ENCODE measurements around the gene SAPCD2. TPM values are rescaled to one million over a fixed set of nuclear protein-coding genes. Genes with fewer than 3 reads are reported as not detected.
A peak's percentile ranks its signal among the peaks of the same experiment; 100 is the strongest.

The SAPCD2 gene
- total RNA-seq, 1 experiment from 2014 or later: 29.8 TPM

- H3K9ac ChIP-seq (ENCODE audit: extremely low read depth, insufficient read length, low read length): no peak overlapping the region
Measured at GRCh38 chr9:137012694-137013570, 57.4 kb downstream of the SAPCD2 start.

More at GRCh38 chr9:137012694-137013570, 57.4 kb downstream of the SAPCD2 start:
- H2BK5ac ChIP-seq (ENCODE audit: insufficient read length, low read length): no peak overlapping the region
- Mint-ChIP-seq H3K4me3 (no peak overlapping the region), H3K36me3 (ENCODE audit: insufficient read depth in 1 of 3, low read depth in 3 of 3) (peaks cover 2 to 13% (median 8%) of the 10 kb centered on the region in 3 experiments; a peak in 5 of 7 replicates), H3K27me3 (ENCODE audit: low read depth) (no peaks in the 10 kb centered on the region; the same call in 1 of the 2 replicates), H3K27ac (no peak overlapping the region), H3K4me1 (no peaks in the 10 kb centered on the region), H3K9me3 (no peaks in the 10 kb centered on the region)
- no peak overlapping the region for H3K14ac ChIP-seq (ENCODE audit: insufficient read depth, low read length)
- H3K9me3 ChIP-seq (ENCODE audit: control insufficient read depth, low read depth, low read length): no peaks in the 10 kb centered on the region
- peaks cover 2% of the 10 kb centered on the region for H4K20me1 ChIP-seq (ENCODE audit: control insufficient read depth, insufficient read depth, insufficient read length)
- no peak overlapping the region for H3K4me2 ChIP-seq (ENCODE audit: insufficient read depth, insufficient read length, low read length)
- DNase-seq: peak; percentile 75
- H3K4ac ChIP-seq (ENCODE audit: low read depth, low read length): no peak overlapping the region
- no CpG with 5 or more reads among the region's 67 CpGs for WGBS (ENCODE audit: extremely low coverage, insufficient read length, low lambda C conversion rate)
- H2AK5ac ChIP-seq (ENCODE audit: insufficient read length, low read length): no peak overlapping the region
- H3K79me1 ChIP-seq (ENCODE audit: insufficient read depth, low read depth, low read length, poor library complexity, severe bottlenecking): no peaks in the 10 kb centered on the region
- no peak overlapping the region for H4K8ac ChIP-seq (replicated peaks; ENCODE audit: insufficient read length, low read depth, low read length)
- no peak overlapping the region for H4K91ac ChIP-seq (ENCODE audit: insufficient read length, low read depth, low read length)
- H3K23ac ChIP-seq (ENCODE audit: insufficient read length, low read depth, low read length): no peak overlapping the region
- H2BK120ac ChIP-seq (ENCODE audit: low read depth, low read length, poor library complexity, severe bottlenecking): no peak overlapping the region
- H4K5ac ChIP-seq (ENCODE audit: insufficient read length, low read depth, low read length): no peak overlapping the region
- H3K23me2 ChIP-seq (ENCODE audit: insufficient read length, low read depth, low read length, poor library complexity, severe bottlenecking): no peaks in the 10 kb centered on the region
- no peaks in the 10 kb centered on the region for H3K4me1 ChIP-seq (ENCODE audit: insufficient read depth, low read length)
- no peak overlapping the region for H3K18ac ChIP-seq (ENCODE audit: insufficient read length, low read depth, low read length)
- H2BK15ac ChIP-seq (ENCODE audit: low read depth, low read length): no peak overlapping the region
- H2BK20ac ChIP-seq (ENCODE audit: low read depth, low read length, poor library complexity, severe bottlenecking): no peak overlapping the region
- H3K27me3 ChIP-seq (ENCODE audit: insufficient read depth, low read length): no peaks in the 10 kb centered on the region
- no peak overlapping the region for H2BK12ac ChIP-seq (ENCODE audit: insufficient read length, low read depth, low read length)
- no peak overlapping the region for H3T11ph ChIP-seq (ENCODE audit: low read length)
- H3K79me2 ChIP-seq (ENCODE audit: insufficient read depth, low read length): no peaks in the 10 kb centered on the region
- no peak overlapping the region for H2AFZ ChIP-seq (ENCODE audit: low read length)
- no peak overlapping the region for H3K27ac ChIP-seq (ENCODE audit: insufficient read length, low read depth, low read length)
- TF ChIP-seq CTCF (conservative IDR thresholded peaks at IDR 0.05): no peak
- no peak overlapping the region for H3K56ac ChIP-seq (ENCODE audit: insufficient read length, low read depth, low read length)

Other genes starting within 250 kb of the SAPCD2 start
- 1.8 and 2.3 TPM in 2 replicates for gene AJM1, start 228.1 kb downstream of the SAPCD2 start, total RNA-seq (2021)
- 161 and 175 TPM in 2 replicates for gene PHPT1, start 221.1 kb downstream of the SAPCD2 start, total RNA-seq (2021)
- 6.9 and 9.2 TPM in 2 replicates for gene MAMDC4, start 218.2 kb downstream of the SAPCD2 start, total RNA-seq (2021)
- 318 and 328 TPM in 2 replicates for gene EDF1, start 204.2 kb downstream of the SAPCD2 start, total RNA-seq (2021)
- gene TRAF2, start 184.0 kb downstream of the SAPCD2 start, total RNA-seq (2021): 48.8 and 49.2 TPM in 2 replicates
- 62.2 and 65.0 TPM in 2 replicates for gene FBXW5, start 125.8 kb downstream of the SAPCD2 start, total RNA-seq (2021)
- 0.96 and 1.3 TPM in 2 replicates for gene C8G, start 125.3 kb downstream of the SAPCD2 start, total RNA-seq (2021)
- gene LCN12, start 118.3 kb downstream of the SAPCD2 start, total RNA-seq (2021): 2.1 and 4.5 TPM in 2 replicates
- 3.6 and 4.8 TPM in 2 replicates for gene PTGDS, start 93.1 kb downstream of the SAPCD2 start, total RNA-seq (2021)
- 0.18 and 0.20 TPM in 2 replicates for gene LCNL1, start 87.6 kb downstream of the SAPCD2 start, total RNA-seq (2021)
- gene PAXX, start 78.1 kb downstream of the SAPCD2 start, total RNA-seq (2021): 46.8 and 51.2 TPM in 2 replicates
- gene CLIC3, start 74.0 kb downstream of the SAPCD2 start, total RNA-seq (2021): 0.29 and 0.31 TPM in 2 replicates
- gene ABCA2, start 42.3 kb downstream of the SAPCD2 start, total RNA-seq (2021): 15.2 and 22.4 TPM in 2 replicates
- not detected in 2 replicates for gene FUT7, start 38.5 kb downstream of the SAPCD2 start, total RNA-seq (2021)
- 51.8 and 57.6 TPM in 2 replicates for gene NPDC1, start 24.4 kb downstream of the SAPCD2 start, total RNA-seq (2021)
- 4.0 and 5.1 TPM in 2 replicates for gene ENTPD2, start 16.5 kb downstream of the SAPCD2 start, total RNA-seq (2021)
- 5.6 and 6.6 TPM in 2 replicates for gene UAP1L1, start 7.0 kb upstream of the SAPCD2 start, total RNA-seq (2021)
- gene MAN1B1, start 16.4 kb upstream of the SAPCD2 start, total RNA-seq (2021): 32.7 and 34.9 TPM in 2 replicates
- 27.3 and 29.4 TPM in 2 replicates for gene DPP7, start 44.2 kb upstream of the SAPCD2 start, total RNA-seq (2021)
- 2.0 and 2.9 TPM in 2 replicates for gene GRIN1, start 68.6 kb upstream of the SAPCD2 start, total RNA-seq (2021)
- gene LRRC26, start 99.5 kb upstream of the SAPCD2 start, total RNA-seq (2021): 0.55 and 0.96 TPM in 2 replicates
- gene TMEM210, start 101.5 kb upstream of the SAPCD2 start, total RNA-seq (2021): not detected in 2 replicates
- gene ANAPC2, start 118.0 kb upstream of the SAPCD2 start, total RNA-seq (2021): 54.8 and 54.9 TPM in 2 replicates
- gene SSNA1, start 118.1 kb upstream of the SAPCD2 start, total RNA-seq (2021): 69.2 and 69.4 TPM in 2 replicates
- gene TPRN, start 130.2 kb upstream of the SAPCD2 start, total RNA-seq (2021): 30.7 and 32.0 TPM in 2 replicates
- gene TMEM203, start 135.1 kb upstream of the SAPCD2 start, total RNA-seq (2021): 34.1 and 35.5 TPM in 2 replicates
- gene NDOR1, start 135.1 kb upstream of the SAPCD2 start, total RNA-seq (2021): 44.1 and 45.3 TPM in 2 replicates
- gene RNF208, start 151.7 kb upstream of the SAPCD2 start, total RNA-seq (2021): 7.7 and 8.1 TPM in 2 replicates
- 1.0 and 1.9 TPM in 2 replicates for gene CYSRT1, start 154.6 kb upstream of the SAPCD2 start, total RNA-seq (2021)
- 0.15 and 0.20 TPM in 2 replicates for gene RNF224, start 156.9 kb upstream of the SAPCD2 start, total RNA-seq (2021)
- not detected in 2 replicates for gene SLC34A3, start 160.3 kb upstream of the SAPCD2 start, total RNA-seq (2021)
- 378 and 386 TPM in 2 replicates for gene TUBB4B, start 170.7 kb upstream of the SAPCD2 start, total RNA-seq (2021)
- not detected in 2 replicates for gene STPG3, start 180.7 kb upstream of the SAPCD2 start, total RNA-seq (2021)
- 71.4 and 71.7 TPM in 2 replicates for gene NELFB, start 184.8 kb upstream of the SAPCD2 start, total RNA-seq (2021)
- 5.9 and 6.2 TPM in 2 replicates for gene TOR4A, start 207.2 kb upstream of the SAPCD2 start, total RNA-seq (2021)
- gene NRARP, start 231.7 kb upstream of the SAPCD2 start, total RNA-seq (2021): 22.8 and 23.8 TPM in 2 replicates

Data from H9 (cell line).